Measurements from ENCODE around the gene IL17RA.

DNA sequence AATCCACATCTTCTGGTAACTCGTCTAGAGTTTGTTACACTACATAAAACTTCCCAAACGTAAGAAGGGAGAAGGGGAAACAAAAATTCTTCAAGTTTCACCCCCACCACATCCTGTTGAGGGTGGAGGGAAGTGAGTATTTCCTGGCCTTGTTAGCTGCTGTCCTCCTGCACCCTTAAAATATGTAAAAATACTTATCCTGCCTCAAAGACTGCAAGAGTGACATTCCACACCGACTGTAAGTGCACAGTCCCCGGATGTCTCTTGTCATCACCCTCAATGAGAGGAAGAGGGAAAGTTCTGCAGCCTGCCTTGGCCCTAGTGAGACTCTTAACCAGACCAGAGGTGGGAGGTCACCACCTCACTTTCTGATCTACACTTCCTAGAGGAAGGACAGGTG lies 33.1 kb downstream of the IL17RA start:
- TF ChIP-seq EP300 (IDR thresholded peaks at IDR 0.05) (peak in 1 of 2 donors; percentile 17), CTCF (IDR thresholded peaks at IDR 0.05) (no peak), POLR2A (IDR thresholded peaks at IDR 0.05) (no peak)

All from tibial nerve (tissue), 4 donors.